ENCODE measurements around the gene RIN3. TPM values are rescaled to one million over a fixed set of nuclear protein-coding genes. Genes with fewer than 3 reads are reported as not detected.

The RIN3 gene
- total RNA-seq, 1 experiment from 2014 or later, result 1.5 TPM

GRCh38 chr14:92670643-92671366 is 157.2 kb downstream of the RIN3 start:
- peak overlapping the region in 1 of 3 experiments; percentile 74; a peak in 1 of 7 replicates for H3K27ac Mint-ChIP-seq
- H3K27me3 ChIP-seq (ENCODE audit: insufficient read depth, low read length), result no peaks in the 10 kb centered on the region
- H4K8ac ChIP-seq (replicated peaks; ENCODE audit: insufficient read length, low read depth, low read length), result no peak overlapping the region
- no peak overlapping the region for H3K4me3 Mint-ChIP-seq
- no peak overlapping the region for H2BK120ac ChIP-seq (ENCODE audit: low read depth, low read length, poor library complexity, severe bottlenecking)
- TF ChIP-seq CTCF (conservative IDR thresholded peaks at IDR 0.05), result no peak
- H3K23ac ChIP-seq (ENCODE audit: insufficient read length, low read depth, low read length), result no peak overlapping the region
- H3K4me1 ChIP-seq (ENCODE audit: insufficient read depth, low read length), result no peaks in the 10 kb centered on the region
- no peak overlapping the region for H4K91ac ChIP-seq (ENCODE audit: insufficient read length, low read depth, low read length)
- H3K4me1 Mint-ChIP-seq, result peaks cover 2 to 7% of the 10 kb centered on the region in 2 experiments
- H2AFZ ChIP-seq (ENCODE audit: low read length), result no peak overlapping the region
- H3K27me3 Mint-ChIP-seq (ENCODE audit: low read depth), result no peaks in the 10 kb centered on the region; the same call in none of the 2 replicates
- no peak overlapping the region for H3K56ac ChIP-seq (ENCODE audit: insufficient read length, low read depth, low read length)
- no peak overlapping the region for H2AK5ac ChIP-seq (ENCODE audit: insufficient read length, low read length)
- H3K79me2 ChIP-seq (ENCODE audit: insufficient read depth, low read length), result no peaks in the 10 kb centered on the region
- no CpG with 5 or more reads among the region's 9 CpGs for whole genome bisulfite sequencing (ENCODE audit: extremely low coverage, insufficient read length, low lambda C conversion rate)
- H2BK5ac ChIP-seq (ENCODE audit: insufficient read length, low read length), result no peak overlapping the region
- no peaks in the 10 kb centered on the region for H4K20me1 ChIP-seq (ENCODE audit: control insufficient read depth, insufficient read depth, insufficient read length)
- H3K9me3 Mint-ChIP-seq, result no peaks in the 10 kb centered on the region
- no peaks in the 10 kb centered on the region for H3K36me3 Mint-ChIP-seq (ENCODE audit: insufficient read depth in 1 of 3, low read depth in 3 of 3)
- no peak overlapping the region for H3T11ph ChIP-seq (ENCODE audit: low read length)
- no peaks in the 10 kb centered on the region for H3K23me2 ChIP-seq (ENCODE audit: insufficient read length, low read depth, low read length, poor library complexity, severe bottlenecking)
- no peak overlapping the region for H3K27ac ChIP-seq (ENCODE audit: insufficient read length, low read depth, low read length)
- H3K4me2 ChIP-seq (ENCODE audit: insufficient read depth, insufficient read length, low read length), result no peak overlapping the region
- H3K9me3 ChIP-seq (ENCODE audit: control insufficient read depth, low read depth, low read length), result no peaks in the 10 kb centered on the region
- H3K14ac ChIP-seq (ENCODE audit: insufficient read depth, low read length), result no peak overlapping the region
- H2BK12ac ChIP-seq (ENCODE audit: insufficient read length, low read depth, low read length), result no peak overlapping the region
- no peak overlapping the region for H3K9ac ChIP-seq (ENCODE audit: extremely low read depth, insufficient read length, low read length)
- no peak overlapping the region for H2BK15ac ChIP-seq (ENCODE audit: low read depth, low read length)
- no peaks in the 10 kb centered on the region for H3K79me1 ChIP-seq (ENCODE audit: insufficient read depth, low read depth, low read length, poor library complexity, severe bottlenecking)
- H3K18ac ChIP-seq (ENCODE audit: insufficient read length, low read depth, low read length), result no peak overlapping the region
- no peak overlapping the region for H3K4ac ChIP-seq (ENCODE audit: low read depth, low read length)
- no peak overlapping the region for H2BK20ac ChIP-seq (ENCODE audit: low read depth, low read length, poor library complexity, severe bottlenecking)
- H4K5ac ChIP-seq (ENCODE audit: insufficient read length, low read depth, low read length), result no peak overlapping the region
- no peak for DNase-seq
